SIG-M5 treated with dmso at 0.1 percent for 504 hours (cell line): Measurements from ENCODE around the gene PHF21B.

ENCODE experiments used
- DNase-seq: peaks from one replicate; lab custom pipeline; 2025; ENCODE audit not compliant: unreplicated experiment; lab: John Stamatoyannopoulos, UW

The PHF21B gene

GRCh38 chr22:44938886-44939285, 70.9 kb downstream of the PHF21B start:
- DNase-seq: no peak

DNA sequence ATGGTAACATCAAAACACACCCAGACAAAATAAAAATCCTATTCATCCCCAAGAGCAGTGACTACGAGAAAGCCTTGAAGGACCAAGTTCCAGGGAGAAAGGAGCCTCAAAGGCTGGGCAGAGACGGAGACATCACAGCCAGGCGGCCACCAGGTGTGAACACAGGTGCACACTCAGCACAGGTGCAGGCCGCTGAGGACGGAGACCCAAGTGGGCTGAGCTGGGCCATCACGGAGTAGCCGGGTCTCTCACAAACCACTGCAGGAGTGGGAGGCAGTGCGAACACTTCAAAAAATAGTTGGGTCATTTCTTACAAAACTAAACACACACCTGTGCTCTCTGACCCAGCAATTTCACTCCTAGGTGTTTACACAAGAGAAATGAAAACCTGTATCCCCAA, 72.6 kb downstream of the PHF21B start:
- DNase-seq: no peak

GRCh38 chr22:44936201-44936600, 73.6 kb downstream of the PHF21B start:
- DNase-seq: no peak

DNA sequence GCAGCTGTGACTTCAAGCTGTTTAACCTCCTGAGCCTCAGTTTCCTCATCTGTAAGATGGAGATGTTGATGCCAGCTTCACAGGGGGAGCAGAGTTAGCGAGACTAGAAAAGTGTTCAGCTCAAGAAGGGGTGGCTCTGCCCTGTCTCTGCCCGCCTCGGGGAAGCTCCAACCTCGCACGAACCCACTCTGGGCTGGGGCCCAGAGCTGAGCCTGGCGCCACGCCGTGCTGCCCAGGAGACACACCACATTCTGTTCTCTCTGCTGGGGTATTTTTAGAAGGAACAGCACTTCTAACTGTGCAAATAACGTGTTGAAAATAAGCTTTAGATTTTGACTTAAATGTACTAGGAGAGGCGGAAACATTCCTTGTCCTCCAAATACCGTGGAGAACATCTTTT, 74.1 kb downstream of the PHF21B start:
- DNase-seq: no peak

DNA sequence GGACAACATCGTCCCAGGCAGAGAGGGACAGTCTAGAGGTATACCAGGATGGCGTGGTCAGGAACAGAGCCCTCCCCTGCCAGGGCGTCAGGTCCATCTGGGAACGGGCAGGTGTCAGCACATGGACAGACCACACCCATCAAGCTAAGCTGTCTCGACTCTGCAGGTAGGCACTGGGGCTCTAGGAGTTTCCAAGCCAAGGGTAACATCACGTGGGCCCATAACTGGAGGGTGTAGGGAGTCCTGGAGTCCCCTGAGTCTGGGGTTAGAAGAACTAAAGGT, 75.4 kb downstream of the PHF21B start:
- no peak for DNase-seq

DNA sequence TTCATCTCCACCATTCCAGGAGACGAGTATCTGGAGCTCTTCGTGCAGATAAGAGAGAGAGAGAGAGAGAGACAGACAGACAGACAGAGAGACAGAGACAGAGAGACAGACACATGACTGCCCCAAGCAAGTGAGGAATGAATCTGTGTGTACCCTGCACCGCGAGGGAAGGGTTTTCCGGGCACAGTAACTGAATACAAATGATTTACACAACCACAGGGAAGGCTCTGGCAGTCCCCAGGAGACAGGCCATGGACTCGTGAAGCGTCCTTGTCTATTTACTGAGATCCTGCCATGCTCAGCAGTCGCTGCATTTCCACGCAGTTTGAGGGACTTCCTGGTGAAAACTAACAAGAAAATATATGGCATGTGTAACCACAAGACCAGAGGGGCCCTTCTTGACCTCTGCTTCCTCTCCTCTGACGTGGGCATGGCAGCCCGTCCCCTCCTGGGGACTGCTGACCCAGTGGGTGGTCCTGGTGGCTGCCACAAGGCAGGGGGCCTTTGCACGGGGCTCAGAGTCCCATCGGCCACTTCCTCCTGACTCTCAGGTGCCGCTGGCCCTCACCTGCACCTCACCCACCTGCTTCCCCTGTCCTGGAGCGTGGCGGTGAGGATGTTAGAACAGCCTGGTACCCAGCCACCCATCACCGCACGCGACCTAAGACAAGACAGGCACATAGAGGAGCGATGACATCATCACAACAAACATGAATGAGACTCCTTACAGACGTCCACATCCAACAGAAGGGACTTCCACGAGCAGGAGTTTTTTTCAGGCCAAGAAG, 75.9 kb downstream of the PHF21B start:
- no peak for DNase-seq

- DNase-seq: no peak
Measured at GRCh38 chr22:44932493-44932892, 77.3 kb downstream of the PHF21B start.

GRCh38 chr22:44931766-44932165, 78.0 kb downstream of the PHF21B start:
- no peak for DNase-seq

DNA sequence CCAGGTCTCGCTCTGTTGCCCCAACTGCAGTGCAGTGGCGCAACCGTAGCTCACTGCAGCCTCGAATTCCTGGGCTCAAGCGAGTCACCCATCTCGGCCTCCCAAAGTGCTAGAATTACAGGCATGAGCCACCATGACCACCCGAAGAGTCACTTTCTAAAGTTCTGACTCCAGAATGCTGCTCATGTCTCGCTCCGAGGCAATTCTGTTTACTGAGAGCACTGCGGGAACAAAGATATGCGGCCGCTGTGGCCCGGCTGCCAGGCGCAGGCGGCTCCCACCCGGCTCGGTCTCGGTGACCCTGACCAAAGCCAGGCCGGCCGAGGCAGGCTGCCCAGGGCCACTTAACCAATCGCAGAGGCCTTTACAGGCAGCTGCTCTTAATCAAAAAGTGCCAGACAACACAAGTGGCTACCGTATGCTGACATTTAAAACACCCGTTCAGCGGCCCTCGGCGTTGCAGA, 78.7 kb downstream of the PHF21B start:
- no peak for DNase-seq

GRCh38 chr22:44930711-44931035, 79.1 kb downstream of the PHF21B start:
- DNase-seq: no peak

DNA sequence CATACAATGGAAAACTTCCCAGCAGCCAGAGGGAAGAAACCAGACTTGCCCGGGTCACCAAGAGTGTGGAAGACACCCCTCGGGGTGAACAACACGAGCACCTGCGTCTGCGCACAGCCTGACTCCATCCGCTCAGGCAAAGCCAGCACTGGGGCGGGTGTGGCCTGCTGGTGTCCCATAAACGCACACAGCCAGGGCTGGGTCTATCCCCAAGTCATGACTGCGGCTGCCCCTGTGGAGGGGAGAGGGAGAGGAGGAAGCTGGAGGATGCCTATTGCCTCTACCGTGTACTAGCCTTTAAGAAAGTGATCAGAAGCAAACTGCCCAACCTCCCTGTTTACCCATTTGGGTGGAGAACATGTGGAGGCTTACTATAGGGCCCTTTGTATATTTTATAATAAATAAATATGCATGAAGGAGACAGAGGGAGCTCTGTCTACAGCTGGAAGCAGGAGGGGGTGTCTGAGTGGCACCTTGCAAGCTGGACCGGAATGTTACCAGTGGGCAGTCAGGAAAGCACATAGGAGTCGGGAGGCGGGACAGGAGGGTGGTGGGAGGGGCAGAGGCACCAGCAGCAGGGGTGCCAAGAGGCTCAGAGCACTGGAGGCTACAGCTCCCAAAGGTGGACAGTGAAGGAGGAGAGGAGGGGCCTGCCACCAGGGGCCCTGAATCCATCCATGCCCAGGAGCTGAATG, 79.6 kb downstream of the PHF21B start:
- DNase-seq: no peak

- no peak for DNase-seq
Measured at GRCh38 chr22:44929359-44930015, 80.3 kb downstream of the PHF21B start.

DNA sequence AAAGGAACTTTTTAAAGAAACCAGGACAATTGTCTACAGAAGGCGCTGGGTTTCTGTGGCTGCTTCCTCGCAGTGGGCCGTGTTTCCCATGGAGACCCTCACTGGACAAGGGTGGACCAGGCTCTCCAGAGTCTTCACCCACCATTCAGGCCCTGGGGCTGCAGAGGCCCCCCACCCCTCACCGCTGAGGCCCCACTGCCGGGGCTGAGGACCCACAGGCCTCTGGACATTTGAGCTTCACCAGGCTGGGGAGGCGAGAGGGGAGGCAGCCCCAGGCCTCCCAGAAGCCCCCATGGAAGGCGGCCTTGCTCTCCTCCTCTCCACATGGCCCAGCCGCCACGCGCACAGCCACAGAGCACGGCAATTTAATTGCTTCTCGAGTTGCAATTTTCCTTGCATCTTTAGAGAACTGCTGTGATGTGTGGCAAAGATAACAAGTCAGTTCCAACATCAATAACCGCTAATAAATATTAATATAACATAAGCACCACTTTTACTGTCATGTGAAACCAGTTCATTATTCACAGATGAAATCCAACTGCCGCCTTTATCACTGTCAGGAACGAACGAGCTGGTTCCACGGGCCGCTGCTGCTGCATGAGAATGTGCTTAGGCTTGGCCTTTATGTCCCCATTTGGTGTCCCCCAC, 81.0 kb downstream of the PHF21B start:
- DNase-seq: no peak

GRCh38 chr22:44928136-44928463, 81.7 kb downstream of the PHF21B start:
- no peak for DNase-seq

DNA sequence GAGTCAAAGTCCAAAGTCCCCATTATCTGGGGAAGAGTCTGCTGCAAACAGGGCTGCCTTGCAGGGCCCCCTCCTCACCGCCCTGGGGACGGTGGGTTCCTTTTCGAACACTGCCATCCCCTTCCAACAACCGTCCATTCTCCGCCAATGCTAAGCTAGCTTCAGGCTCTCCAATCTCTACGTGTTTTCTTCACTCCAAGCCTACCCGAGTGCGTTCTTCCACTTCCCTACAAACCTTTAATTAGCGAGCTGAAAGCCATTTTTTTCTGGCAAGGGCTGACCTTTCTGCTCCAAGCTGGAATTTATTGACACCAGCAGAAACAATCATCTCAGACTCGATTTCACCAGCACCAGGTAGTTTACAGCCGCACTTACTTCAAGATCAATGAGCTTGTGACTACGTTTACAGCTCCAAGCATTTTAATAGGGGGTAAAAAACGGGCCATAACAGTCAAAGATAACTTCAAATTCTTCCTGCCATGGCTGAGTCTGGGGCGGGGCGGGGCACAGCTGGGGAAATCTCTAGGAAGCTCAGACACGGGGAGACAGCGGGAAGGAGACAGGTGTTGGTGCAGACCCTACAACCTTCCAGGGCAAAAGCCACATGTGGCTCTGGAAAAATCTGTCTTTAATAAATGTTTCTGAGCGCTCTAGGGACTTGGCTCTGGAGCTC, 82.2 kb downstream of the PHF21B start:
- no peak for DNase-seq

GRCh38 chr22:44926491-44927415, 83.1 kb downstream of the PHF21B start:
- no peak for DNase-seq

- no peak for DNase-seq
Measured at GRCh38 chr22:44926124-44926475, 83.7 kb downstream of the PHF21B start.

- no peak for DNase-seq
Measured at GRCh38 chr22:44925465-44926123, 84.2 kb downstream of the PHF21B start.

- no peak for DNase-seq
Measured at GRCh38 chr22:44924710-44925109, 85.1 kb downstream of the PHF21B start.

DNA sequence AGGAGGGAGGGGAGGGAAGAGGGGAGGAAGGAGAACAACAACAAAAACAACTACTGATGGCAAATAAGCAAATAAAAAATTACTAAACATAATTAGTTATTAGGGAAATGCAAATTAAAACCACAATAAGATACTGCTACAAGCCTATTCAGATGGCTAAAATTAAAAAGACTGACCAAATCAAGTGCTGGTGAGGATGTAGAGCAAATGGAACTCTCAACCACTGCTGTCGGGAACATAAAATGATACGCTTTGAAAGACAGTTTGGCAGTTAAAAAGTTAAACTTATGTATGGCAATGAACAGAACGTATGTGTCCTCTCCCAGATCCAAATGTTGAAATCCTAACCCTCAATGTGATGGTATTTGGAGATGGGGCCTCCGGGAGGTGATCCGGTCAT, 85.7 kb downstream of the PHF21B start:
- DNase-seq: no peak
